Measurements from ENCODE around the gene PTGES.

- TF ChIP-seq POLR2A (IDR thresholded peaks at IDR 0.05; ENCODE audit: low read depth, low read length) (no peak), SPI1 (IDR thresholded peaks at IDR 0.05; ENCODE audit: low read depth, low read length) (no peak), TAF1 (IDR thresholded peaks at IDR 0.05; ENCODE audit: low read depth, low read length) (no peak)
Measured at GRCh38 chr9:129776938-129777768, 24.3 kb upstream of the PTGES start.

Measured in GM12891 (cell line).